ENCODE results near the gene NBPF1. TPM values are rescaled to one million over a fixed set of nuclear protein-coding genes. Genes with fewer than 3 reads are reported as not detected.
"Not testable (repeated sequence)": the region's sequence is repeated elsewhere in the genome, so short reads cannot be mapped to it uniquely, and the experiment has no call there.

The NBPF1 gene
- total RNA-seq, 2 experiments from 2014 or later = 1.9 to 2.4 TPM

DNA sequence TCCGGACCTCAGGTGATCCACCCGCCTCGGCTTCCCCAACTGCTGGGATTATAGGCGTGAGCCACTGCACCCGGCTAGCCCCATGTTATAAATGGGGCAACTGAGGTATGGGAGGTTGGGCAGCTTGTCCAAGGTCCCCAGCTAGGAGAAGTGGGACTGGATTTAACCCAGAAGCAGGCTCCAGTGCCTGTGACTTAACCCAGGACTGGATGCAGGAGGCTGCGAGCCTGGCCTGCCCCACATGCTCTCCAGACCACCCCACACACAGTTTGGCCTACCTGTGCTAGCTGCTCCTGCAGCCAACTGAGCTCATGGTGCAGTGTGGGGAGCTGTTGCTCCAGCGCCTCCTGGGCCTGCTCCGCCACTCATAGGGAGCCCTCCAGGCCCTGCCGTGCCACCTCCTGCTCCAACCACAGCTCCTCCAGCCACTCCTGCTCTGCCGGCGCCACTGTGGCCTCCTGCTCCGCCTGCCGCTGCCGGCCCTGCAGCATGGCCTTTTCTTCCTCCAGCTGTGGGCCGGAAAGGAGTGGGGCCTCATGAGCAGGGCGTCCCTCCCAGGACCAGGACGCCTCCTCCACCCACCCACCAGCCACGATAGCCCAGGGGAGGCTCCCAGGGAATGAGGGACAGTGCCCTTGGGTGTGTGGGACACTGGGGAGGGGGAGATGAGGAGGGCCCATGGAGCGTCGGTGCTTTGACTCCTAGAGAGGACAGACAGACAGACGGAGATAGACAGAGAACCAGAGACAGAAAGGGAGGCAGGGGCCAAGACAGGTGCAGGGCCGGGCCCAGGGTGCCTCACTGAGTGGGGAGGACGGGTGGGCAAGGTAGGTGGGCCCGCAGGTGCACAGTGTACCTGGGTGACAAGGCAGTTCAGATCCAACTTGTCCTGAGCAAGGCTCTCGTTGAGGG lies 12.4 kb upstream of the NBPF1 start:
- DNase-seq = peak; percentile 8
- H3K27ac Mint-ChIP-seq = no peak overlapping the region
- no peaks in the 10 kb centered on the region for H3K4me1 Mint-ChIP-seq (ENCODE audit: low read depth)
- ChIA-PET CTCF (interaction anchor here (0.8 to 2.2 kb wide), 6 partner anchors 9 to 326 kb away, joined by 4 to 11 read pairs (median 4); no protein-coding TSS in a partner anchor), POLR2A (no interaction called here)
- intact Hi-C loops (cut with micrococcal nuclease) = no loop called here
- H3K27me3 Mint-ChIP-seq = no peaks in the 10 kb centered on the region
- H3K4me3 Mint-ChIP-seq = no peak overlapping the region
- H3K36me3 Mint-ChIP-seq = peaks cover 28% of the 10 kb centered on the region
- no peaks in the 10 kb centered on the region for H3K9me3 Mint-ChIP-seq

DNA sequence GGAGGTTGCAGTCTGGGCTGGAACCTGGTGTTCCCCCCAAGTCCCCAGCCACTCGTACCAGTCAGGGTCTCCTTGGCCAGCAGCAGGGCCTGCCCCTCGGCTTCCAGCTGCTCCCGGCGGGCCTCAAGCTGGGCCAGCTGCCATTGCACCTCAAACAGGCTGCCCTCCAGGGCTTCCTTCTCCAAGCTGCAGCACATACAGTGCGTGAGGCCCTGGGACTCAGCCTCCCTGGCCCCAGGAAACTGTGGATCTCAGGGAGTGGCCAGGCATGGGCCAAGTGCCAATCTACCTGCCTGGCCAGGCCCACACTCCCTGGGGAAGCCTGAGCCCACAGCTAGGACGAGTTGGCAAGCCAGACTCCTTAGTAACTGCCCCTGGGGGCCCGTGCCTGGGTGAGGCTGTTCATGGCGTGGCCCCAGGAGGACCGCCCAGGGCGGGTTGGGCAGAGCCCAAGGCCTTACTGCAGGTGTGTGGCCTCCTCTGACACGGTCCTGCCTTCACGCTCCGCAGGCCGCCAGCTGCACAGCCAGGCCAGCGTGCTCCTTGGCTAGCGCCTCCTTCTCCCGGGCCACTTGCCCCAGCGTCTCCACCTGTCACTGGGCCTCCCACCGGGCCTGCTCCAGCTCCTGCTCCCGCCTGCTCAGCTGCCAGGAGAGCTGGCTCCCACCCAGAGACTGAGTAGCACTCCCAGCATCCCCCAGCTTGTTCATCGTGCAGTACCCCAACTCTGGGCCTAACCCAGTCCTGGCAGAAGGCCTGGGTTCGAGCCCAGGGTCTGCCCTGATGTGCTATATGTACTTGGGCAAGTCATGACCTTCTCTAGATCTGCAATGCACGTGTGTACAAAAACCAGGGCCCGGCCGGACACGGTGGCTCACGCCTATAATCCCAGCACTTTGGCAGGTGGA lies 10.7 kb upstream of the NBPF1 start:
- CTCF ChIA-PET = interaction anchor here (1.1 to 2.2 kb wide), 6 partner anchors 8 to 328 kb away, joined by 3 to 11 read pairs (median 4); no protein-coding TSS in a partner anchor
- intact Hi-C loops (cut with micrococcal nuclease); H3K4me1 Mint-ChIP-seq (ENCODE audit: low read depth); POLR2A ChIA-PET; H3K27ac Mint-ChIP-seq; H3K4me3 Mint-ChIP-seq; H3K9me3 Mint-ChIP-seq; H3K27me3 Mint-ChIP-seq: not testable (repeated sequence)
- peak; percentile 8 for DNase-seq
- peaks cover 28% of the 10 kb centered on the region for H3K36me3 Mint-ChIP-seq

GRCh38 chr1:16623337-16623736 lies 10.0 kb upstream of the NBPF1 start:
- POLR2A ChIA-PET; H3K9me3 Mint-ChIP-seq; H3K4me3 Mint-ChIP-seq; H3K4me1 Mint-ChIP-seq (ENCODE audit: low read depth); H3K27me3 Mint-ChIP-seq; intact Hi-C loops (cut with micrococcal nuclease); H3K27ac Mint-ChIP-seq: not testable (repeated sequence)
- H3K36me3 Mint-ChIP-seq = peaks cover 21% of the 10 kb centered on the region
- DNase-seq = peak; percentile 8
- CTCF ChIA-PET = interaction anchor here (1.1 to 1.2 kb wide), 2 partner anchors 10 to 21 kb away, joined by 3 read pairs; partner anchors contain the start of gene NBPF1

DNA sequence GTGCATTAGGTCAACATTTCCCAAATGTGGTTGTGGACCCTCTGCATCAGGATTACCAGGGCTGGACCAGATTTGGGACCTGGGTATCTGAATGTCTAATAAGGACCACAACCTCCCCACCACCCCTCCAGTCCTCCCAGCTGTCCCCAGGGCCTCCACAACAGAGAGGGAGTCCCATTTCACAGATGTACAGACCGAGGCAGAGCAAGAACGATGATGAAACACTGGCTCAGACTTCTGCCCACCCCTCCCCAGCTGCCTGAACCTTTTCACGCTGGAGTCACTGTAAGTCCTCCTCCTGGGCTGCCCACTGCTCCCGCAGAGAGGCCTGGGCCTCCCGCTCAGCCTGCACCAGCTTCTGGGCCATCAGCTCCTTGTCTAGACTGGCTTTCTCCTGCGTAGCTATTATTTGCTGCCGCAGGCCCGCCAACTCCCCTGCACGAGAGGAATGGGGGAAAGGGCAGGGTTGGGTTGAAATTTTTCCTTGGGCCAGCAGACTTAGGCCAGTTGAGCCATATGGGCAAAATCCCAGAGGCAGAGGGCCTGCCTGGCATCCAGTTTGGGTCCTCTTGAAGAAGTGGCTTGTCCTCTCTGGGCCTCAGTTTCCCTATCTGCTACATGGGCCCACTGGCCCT lies 8.4 kb upstream of the NBPF1 start:
- ChIA-PET POLR2A (interaction anchor here (1.0 kb wide), 1 partner anchor 10 kb away, joined by 4 read pairs; no protein-coding TSS in a partner anchor), CTCF (interaction anchor here (0.8 to 2.3 kb wide), 11 partner anchors 10 to 543 kb away, joined by 4 to 20 read pairs (median 6); partner anchors contain the start of gene NECAP2)
- peak; percentile 8 for DNase-seq
- intact Hi-C loops (cut with micrococcal nuclease) = loop anchor here (1.0 kb wide), 1 partner anchor 330 kb away; no protein-coding TSS in a partner anchor
- H3K27ac Mint-ChIP-seq; H3K4me1 Mint-ChIP-seq (ENCODE audit: low read depth); H3K9me3 Mint-ChIP-seq; H3K4me3 Mint-ChIP-seq; H3K27me3 Mint-ChIP-seq: not testable (repeated sequence)
- peaks cover 13% of the 10 kb centered on the region for H3K36me3 Mint-ChIP-seq

DNA sequence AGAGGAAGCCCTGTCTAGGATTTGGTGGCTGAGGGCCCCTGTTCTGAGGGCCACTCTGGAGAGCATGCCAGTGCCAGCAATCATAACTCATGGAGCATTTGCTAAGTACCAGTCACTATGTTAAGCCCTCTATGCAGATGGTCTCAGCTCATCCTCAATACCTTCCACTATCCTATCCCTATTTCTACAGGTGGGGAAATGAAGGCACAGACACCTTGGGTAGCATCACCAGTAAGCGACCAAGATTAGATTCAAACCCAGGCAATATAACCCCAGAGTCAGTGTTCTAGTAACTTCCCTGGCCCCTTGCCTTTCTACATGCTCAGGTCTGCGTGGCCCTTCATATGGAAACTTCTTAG lies 7.9 kb upstream of the NBPF1 start:
- no peaks in the 10 kb centered on the region for H3K4me1 Mint-ChIP-seq (ENCODE audit: low read depth)
- peaks cover 9% of the 10 kb centered on the region for H3K36me3 Mint-ChIP-seq
- no peaks in the 10 kb centered on the region for H3K9me3 Mint-ChIP-seq
- no peaks in the 10 kb centered on the region for H3K27me3 Mint-ChIP-seq
- no peak overlapping the region for H3K4me3 Mint-ChIP-seq
- ChIA-PET POLR2A (interaction anchor here (0.5 to 1.2 kb wide), 3 partner anchors 9 to 283 kb away, joined by 3 read pairs; no protein-coding TSS in a partner anchor), CTCF (interaction anchor here (0.7 to 2.3 kb wide), 23 partner anchors 9 to 543 kb away, joined by 3 to 20 read pairs (median 4); partner anchors contain the start of genes NBPF1 and NECAP2)
- H3K27ac Mint-ChIP-seq = no peak overlapping the region
- DNase-seq = no peak
- intact Hi-C loops (cut with micrococcal nuclease) = loop anchor here (1.0 kb wide), 1 partner anchor 330 kb away; no protein-coding TSS in a partner anchor

DNA sequence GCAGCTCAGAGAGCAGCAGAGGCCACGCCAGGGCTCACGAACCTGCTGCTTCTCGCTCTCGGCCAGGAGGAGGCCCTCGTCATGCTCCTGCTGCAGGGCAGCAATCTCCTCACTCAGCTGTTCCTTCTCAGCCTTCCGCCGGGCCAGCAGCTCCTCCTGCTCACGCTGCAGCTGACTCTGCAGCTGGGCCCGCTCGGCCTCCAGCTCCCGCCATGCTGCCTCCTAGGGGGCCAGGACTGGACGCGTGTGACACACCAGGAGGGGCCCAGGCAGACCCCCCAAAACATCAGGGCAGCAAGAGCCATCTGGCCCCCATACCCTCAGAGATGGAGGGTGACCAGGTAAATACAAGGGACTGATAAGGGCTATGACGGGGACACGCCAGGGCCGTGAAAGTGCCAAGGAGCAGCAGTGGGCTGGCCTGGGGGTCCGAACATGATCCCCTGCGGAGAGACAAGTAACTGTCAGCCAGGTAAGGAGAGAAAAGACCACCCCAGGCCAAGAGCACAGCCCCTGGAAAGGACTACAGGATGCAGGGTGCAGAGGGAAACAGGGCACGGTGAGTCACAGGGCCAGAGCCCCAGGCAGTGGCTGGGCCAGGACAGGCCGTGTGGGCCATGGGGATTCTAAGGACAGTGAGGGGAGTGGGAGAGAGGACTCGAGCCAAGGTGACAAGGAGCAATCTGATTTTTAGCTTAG lies 6.6 kb upstream of the NBPF1 start:
- H3K27ac Mint-ChIP-seq; H3K27me3 Mint-ChIP-seq; H3K4me3 Mint-ChIP-seq; H3K9me3 Mint-ChIP-seq; intact Hi-C loops (cut with micrococcal nuclease); H3K36me3 Mint-ChIP-seq; H3K4me1 Mint-ChIP-seq (ENCODE audit: low read depth): not testable (repeated sequence)
- POLR2A ChIA-PET = interaction anchor here (0.6 to 1.2 kb wide), 2 partner anchors 284 to 327 kb away, joined by 3 read pairs; no protein-coding TSS in a partner anchor
- peak; percentile 10 for DNase-seq
- CTCF ChIA-PET = interaction anchor here (1.0 to 1.5 kb wide), 7 partner anchors 8 to 341 kb away, joined by 3 to 14 read pairs (median 4); partner anchors contain the start of gene NBPF1

DNA sequence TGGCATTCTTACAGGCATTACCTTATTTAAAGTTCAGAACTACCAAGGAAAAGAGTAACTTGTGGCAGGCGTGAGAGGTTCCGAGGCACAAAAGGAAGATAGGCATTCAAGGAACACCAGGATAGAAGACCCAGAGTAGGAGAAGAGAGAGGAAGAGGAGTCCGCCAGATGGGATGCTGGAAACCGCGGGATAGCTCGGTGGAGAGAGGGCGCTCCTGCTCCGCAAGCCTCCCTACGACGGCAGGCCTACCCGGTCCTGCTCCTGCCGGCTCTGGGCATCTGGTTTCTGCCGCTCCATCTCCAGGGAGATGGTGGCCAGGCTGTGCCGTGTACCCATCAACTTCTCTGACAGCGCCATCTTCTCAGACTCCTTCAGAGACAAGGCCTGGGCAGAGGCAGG lies 5.4 kb upstream of the NBPF1 start:
- H3K36me3 Mint-ChIP-seq = no peaks in the 10 kb centered on the region
- POLR2A ChIA-PET = no interaction called here
- intact Hi-C loops (cut with micrococcal nuclease) = no loop called here
- H3K27me3 Mint-ChIP-seq = no peaks in the 10 kb centered on the region
- no peak overlapping the region for H3K4me3 Mint-ChIP-seq
- H3K27ac Mint-ChIP-seq = no peak overlapping the region
- no peak for DNase-seq
- H3K9me3 Mint-ChIP-seq = no peaks in the 10 kb centered on the region
- CTCF ChIA-PET = interaction anchor here (0.9 to 4.1 kb wide), 2 partner anchors 9 to 333 kb away, joined by 5 to 19 read pairs; no protein-coding TSS in a partner anchor
- no peaks in the 10 kb centered on the region for H3K4me1 Mint-ChIP-seq (ENCODE audit: low read depth)

DNA sequence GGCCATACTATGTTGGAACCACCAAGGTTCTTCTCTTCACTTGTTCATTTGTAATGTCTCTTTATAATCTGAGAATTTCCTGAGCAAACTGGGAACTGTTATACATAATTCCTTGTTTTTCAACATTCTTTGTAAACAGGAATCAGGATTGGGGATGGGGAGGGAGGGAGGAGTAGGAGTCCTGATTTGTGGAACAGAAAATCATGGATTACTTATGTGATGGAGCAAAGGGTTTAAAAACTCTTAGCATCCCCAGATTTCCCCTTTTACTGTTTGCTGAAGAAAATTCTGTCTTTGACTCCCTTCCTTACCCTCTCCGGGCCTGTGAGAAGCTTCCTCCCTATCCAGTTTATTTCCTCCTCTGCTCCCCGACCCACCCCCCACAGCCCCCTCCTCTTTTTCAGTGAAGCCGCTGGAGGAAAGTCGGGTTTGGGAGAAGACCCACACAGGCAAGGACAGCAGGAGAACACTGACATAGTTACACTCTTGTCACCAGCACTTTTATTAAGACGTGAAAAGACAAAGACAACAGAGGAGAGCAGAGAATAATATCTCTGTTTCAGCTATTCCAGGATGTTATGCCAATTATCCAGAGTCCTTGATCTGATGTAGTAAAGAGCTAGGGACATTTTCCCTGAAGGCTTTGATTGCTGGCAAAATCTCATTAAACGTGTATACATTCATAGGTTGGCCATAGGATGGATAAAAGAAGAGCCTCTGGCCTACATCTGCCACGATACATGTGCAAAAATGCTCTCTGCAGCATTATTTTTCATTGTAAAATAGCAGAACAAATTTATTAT lies 4.6 kb upstream of the NBPF1 start:
- Mint-ChIP-seq H3K9me3 (no peaks in the 10 kb centered on the region), H3K4me1 (ENCODE audit: low read depth) (no peaks in the 10 kb centered on the region), H3K36me3 (no peaks in the 10 kb centered on the region), H3K27ac (no peak overlapping the region), H3K27me3 (no peaks in the 10 kb centered on the region), H3K4me3 (no peak overlapping the region)
- ChIA-PET POLR2A (no interaction called here), CTCF (interaction anchor here (0.7 to 4.1 kb wide), 3 partner anchors 9 to 334 kb away, joined by 3 to 19 read pairs (median 5); no protein-coding TSS in a partner anchor)
- intact Hi-C loops (cut with micrococcal nuclease) = no loop called here
- DNase-seq = no peak

DNA sequence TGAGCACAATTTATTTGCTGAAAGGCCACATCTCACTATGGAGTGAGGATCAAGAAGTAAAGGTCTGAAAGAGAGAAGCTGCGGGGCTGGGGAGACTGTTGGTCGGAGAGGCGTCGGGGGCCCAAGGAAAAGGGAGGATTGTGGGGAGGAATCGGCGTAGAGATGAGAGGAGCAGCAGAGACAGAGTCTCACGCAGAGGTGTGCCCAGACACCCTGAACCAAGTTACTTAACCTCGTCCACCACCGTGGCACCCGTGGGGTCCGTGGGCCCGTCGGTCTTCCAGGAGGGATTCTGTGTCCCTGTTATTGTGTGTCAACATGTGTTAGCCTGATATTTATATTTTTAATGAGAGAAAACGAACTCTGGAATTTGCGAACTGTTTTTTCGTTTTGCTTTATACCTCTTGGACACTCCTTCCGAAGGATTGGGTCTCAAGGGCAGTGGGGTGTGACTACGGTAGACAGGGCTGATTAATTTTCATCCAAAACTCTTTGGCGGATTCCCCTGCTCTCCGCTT lies 3.8 kb upstream of the NBPF1 start:
- intact Hi-C loops (cut with micrococcal nuclease) = no loop called here
- CTCF ChIA-PET = interaction anchor here (2.2 to 4.1 kb wide), 2 partner anchors 8 to 334 kb away, joined by 11 to 19 read pairs; no protein-coding TSS in a partner anchor
- peak; percentile 8 for DNase-seq
- H3K27ac Mint-ChIP-seq = no peak overlapping the region
- H3K4me3 Mint-ChIP-seq = no peak overlapping the region
- POLR2A ChIA-PET = no interaction called here
- no peaks in the 10 kb centered on the region for H3K9me3 Mint-ChIP-seq
- H3K36me3 Mint-ChIP-seq = no peaks in the 10 kb centered on the region
- H3K4me1 Mint-ChIP-seq (ENCODE audit: low read depth) = no peaks in the 10 kb centered on the region
- no peaks in the 10 kb centered on the region for H3K27me3 Mint-ChIP-seq

Measured in activated CD4-positive, alpha-beta memory T cell treated with anti-CD3 and anti-CD28 coated beads for 36 hours (primary cell).